NCI-H524 treated with DMSO at 0.1 percent for 48 hours (cell line): ENCODE measurements around the gene TASP1.
"Not testable (repeated sequence)": the region's sequence is repeated elsewhere in the genome, so short reads cannot be mapped to it uniquely, and the experiment has no call there.

Experiments used
- DNase-seq: peaks from one replicate; lab custom pipeline; 2025; lab: John Stamatoyannopoulos, UW

TASP1 gene

GRCh38 chr20:13396826-13397225, 241.9 kb downstream of the TASP1 start:
- no peak for DNase-seq

GRCh38 chr20:13396022-13396421, 242.7 kb downstream of the TASP1 start:
- no peak for DNase-seq

GRCh38 chr20:13395232-13395631, 243.5 kb downstream of the TASP1 start:
- no peak for DNase-seq

GRCh38 chr20:13392391-13392790, 246.3 kb downstream of the TASP1 start:
- no peak for DNase-seq

GRCh38 chr20:13389115-13389514, 249.6 kb downstream of the TASP1 start:
- no peak for DNase-seq

- no peak for DNase-seq
These were observed 254.6 kb downstream of the TASP1 start for GRCh38 chr20:13384132-13384531.

GRCh38 chr20:13382786-13383185, 255.9 kb downstream of the TASP1 start:
- no peak for DNase-seq

GRCh38 chr20:13380497-13381229, 258.1 kb downstream of the TASP1 start:
- not testable (repeated sequence) for DNase-seq

- DNase-seq, result no peak
These were observed 265.3 kb downstream of the TASP1 start for GRCh38 chr20:13373400-13373799.

- DNase-seq, result no peak
These were observed 274.2 kb downstream of the TASP1 start for GRCh38 chr20:13364278-13365170.

- DNase-seq, result no peak
These were observed 275.3 kb downstream of the TASP1 start for GRCh38 chr20:13363473-13363872.

GRCh38 chr20:13362165-13362564, 276.6 kb downstream of the TASP1 start:
- DNase-seq, result not testable (repeated sequence)

GRCh38 chr20:13358936-13359335, 279.8 kb downstream of the TASP1 start:
- DNase-seq, result not testable (repeated sequence)

- not testable (repeated sequence) for DNase-seq
These were observed 280.9 kb downstream of the TASP1 start for GRCh38 chr20:13357782-13358181.

GRCh38 chr20:13356591-13356990, 282.1 kb downstream of the TASP1 start:
- DNase-seq, result no peak

- no peak for DNase-seq
These were observed 282.7 kb downstream of the TASP1 start for GRCh38 chr20:13355941-13356486.

- DNase-seq, result no peak
These were observed 283.3 kb downstream of the TASP1 start for GRCh38 chr20:13355411-13355810.

- DNase-seq, result no peak
These were observed 285.3 kb downstream of the TASP1 start for GRCh38 chr20:13353261-13353945.

- no peak for DNase-seq
These were observed 289.5 kb downstream of the TASP1 start for GRCh38 chr20:13349235-13349604.

- no peak for DNase-seq
These were observed 290.2 kb downstream of the TASP1 start for GRCh38 chr20:13348311-13349234.

GRCh38 chr20:13344671-13345070, 294.1 kb downstream of the TASP1 start:
- no peak for DNase-seq
